Endothelial cell of umbilical vein (primary cell): ENCODE results near the gene TBC1D14. TPM values are rescaled to one million over a fixed set of nuclear protein-coding genes. Genes with fewer than 3 reads are reported as not detected.

Source experiments
- BruUV-seq: library from RNA; stranded (reverse); fragments of 400-500 nt; replicated peaks from 2 replicates; lab custom pipeline; 2021; lab: Mats Ljungman, UMichigan
- CTCF ChIA-PET: fragments of 300-600, 350-600 bp; sonication (Branson Sonifier 250); formaldehyde crosslinking; loops from one replicate; lab custom pipeline; 2021; ENCODE audit warnings: antibody characterized with exemption, inconsistent platforms; lab: Charles Lee
- POLR2A ChIA-PET: fragments of 300-600, 350-600 bp; sonication (Branson Sonifier 250); formaldehyde crosslinking; loops from one replicate; lab custom pipeline; 2021; ENCODE audit warnings: antibody characterized with exemption, inconsistent platforms; lab: Charles Lee
- DNase-seq: peaks from one replicate; pipeline ENCODE4 v3.0.0-alpha.2; 2011; ENCODE audit warnings: low read depth, low spot score
- FAIRE-seq: peaks from 2 replicates; lab custom pipeline; 2011; peaks lifted over from hg19 to GRCh38; lab: Jason Lieb, UNC
- H2AFZ ChIP-seq: 2 replicates; pipeline ENCODE4 v1.6.0; 2012; ENCODE audit warnings: low read depth, low read length, control low read depth, inconsistent platforms
- H3K27ac ChIP-seq: 2 replicates; pipeline ENCODE4 v1.5.1; 2011; ENCODE audit warnings: low read depth, mild to moderate bottlenecking, control low read depth, low read length, moderate library complexity; ENCODE audit not compliant: insufficient read depth
- H3K27me3 ChIP-seq, 2 experiments: 2 replicates each; pipeline versions ENCODE4 v1.6.0 to v1.6.1; 2011; ENCODE audit warnings: low read length in 2 of 2, mixed read lengths in 1 of 2; ENCODE audit not compliant: control insufficient read depth in 2 of 2, insufficient read depth in 2 of 2
- H3K36me3 ChIP-seq, 2 experiments: 2 replicates in 1 of 2; 3 replicates in 1 of 2; pipeline ENCODE4 v1.5.1; 2011; ENCODE audit warnings: low read length in 2 of 2, mild to moderate bottlenecking in 1 of 2, moderate library complexity in 1 of 2; ENCODE audit not compliant: control insufficient read depth in 2 of 2, insufficient read depth in 2 of 2; ENCODE audit errors: extremely low read depth in 1 of 2
- H3K4me1 ChIP-seq: 3 replicates; pipeline ENCODE4 v1.5.1; 2011; ENCODE audit warnings: mild to moderate bottlenecking, low read length; ENCODE audit not compliant: control insufficient read depth, insufficient read depth; ENCODE audit errors: extremely low read depth
- H3K4me2 ChIP-seq: 2 replicates; pipeline ENCODE4 v1.6.1; 2011; ENCODE audit warnings: low read length, control low read depth, mixed read lengths; ENCODE audit not compliant: insufficient read depth
- H3K4me3 ChIP-seq, 3 experiments: fragments of 200-600 bp in 1 of 3; sonication (generic), shearing (Covaris generic) in 1 of 3; replicated peaks in 1 of 3; 2 replicates each; pipeline ENCODE4 v1.5.1; 2011 to 2016; ENCODE audit warnings: control low read depth in 3 of 3, low read length in 3 of 3, mild to moderate bottlenecking in 2 of 3, inconsistent platforms in 1 of 3, low read depth in 1 of 3, moderate library complexity in 1 of 3; ENCODE audit not compliant: insufficient read depth in 1 of 3
- H3K79me2 ChIP-seq: 2 replicates; pipeline ENCODE4 v1.6.0; 2012; ENCODE audit warnings: low read length, inconsistent platforms; ENCODE audit not compliant: control insufficient read depth, insufficient read depth
- H3K9ac ChIP-seq: replicated peaks from 2 replicates; pipeline ENCODE3; 2011; ENCODE audit warnings: low read length, control low read depth; ENCODE audit not compliant: insufficient read depth; ENCODE audit errors: extremely low read depth
- H3K9me1 ChIP-seq: replicated peaks from 3 replicates; pipeline ENCODE4 v1.6.0; 2011; ENCODE audit warnings: mild to moderate bottlenecking, low read length; ENCODE audit not compliant: control insufficient read depth, insufficient read depth; ENCODE audit errors: extremely low read depth
- H3K9me3 ChIP-seq: replicated peaks from 2 replicates; pipeline ENCODE4 v1.5.1; 2012; ENCODE audit warnings: low read length, inconsistent platforms; ENCODE audit not compliant: control insufficient read depth, insufficient read depth
- H4K20me1 ChIP-seq: replicated peaks from 2 replicates; pipeline ENCODE3; 2011; ENCODE audit warnings: mild to moderate bottlenecking, low read length; ENCODE audit not compliant: control insufficient read depth, insufficient read depth; ENCODE audit errors: extremely low read depth
- CTCF ChIP-seq, 2 donors: IDR thresholded peaks; 1 replicate in 1 of 2; 2 replicates in 1 of 2; pipeline ENCODE4 v1.5.1; 2011; ENCODE audit warnings: low read length in 2 of 2, mild to moderate bottlenecking in 2 of 2, moderate library complexity in 2 of 2, control low read depth in 1 of 2, inconsistent platforms in 1 of 2, low read depth in 1 of 2; ENCODE audit not compliant: insufficient read depth in 1 of 2; ENCODE audit errors: extremely low read depth in 1 of 2
- EZH2 ChIP-seq: IDR thresholded peaks from 2 replicates; pipeline ENCODE4 v1.6.1; 2012; ENCODE audit warnings: borderline replicate concordance, low read depth, mild to moderate bottlenecking, moderate library complexity, low read length, inconsistent platforms; ENCODE audit not compliant: severe bottlenecking
- FOS ChIP-seq: IDR thresholded peaks from 2 replicates; pipeline ENCODE4 v1.6.1; 2011; ENCODE audit warnings: mild to moderate bottlenecking, low read length, moderate library complexity, borderline replicate concordance; ENCODE audit not compliant: insufficient read depth
- GATA2 ChIP-seq: IDR thresholded peaks from 2 replicates; pipeline ENCODE4 v1.7.0; 2011; ENCODE audit warnings: low read depth, mild to moderate bottlenecking, moderate library complexity, mixed read lengths, low read length; ENCODE audit not compliant: insufficient read length, insufficient read depth
- JUN ChIP-seq: IDR thresholded peaks from 2 replicates; pipeline ENCODE4 v1.6.1; 2011; ENCODE audit warnings: borderline replicate concordance, low read depth; ENCODE audit not compliant: insufficient read length, insufficient read depth
- MAX ChIP-seq: IDR thresholded peaks from 2 replicates; pipeline ENCODE4 v1.6.1; 2011; ENCODE audit not compliant: insufficient read depth, insufficient read length
- MYC ChIP-seq: IDR thresholded peaks from one replicate; pipeline ENCODE4 v1.6.1; 2011; ENCODE audit warnings: mild to moderate bottlenecking, low read depth, low read length
- POLR2A ChIP-seq: IDR thresholded peaks from 2 replicates; pipeline ENCODE4 v1.6.1; 2012; ENCODE audit warnings: low read depth, mild to moderate bottlenecking, control low read depth, low read length
- POLR2AphosphoS5 ChIP-seq: IDR thresholded peaks from 2 replicates; pipeline ENCODE4 v1.6.1; 2012; ENCODE audit warnings: low read depth, mild to moderate bottlenecking, control low read depth, low read length, moderate library complexity; ENCODE audit not compliant: insufficient read depth
- dilution Hi-C: fragments of 300-500 bp; cut with MboI; formaldehyde crosslinking; loops from one replicate; pipeline ENCODE4 v1.15.0; 2019; ENCODE audit warnings: low sequenced_read_pairs; ENCODE audit not compliant: extremely low pct_ligation_motif_present
- intact Hi-C: fragments of 100-400 bp; cut with micrococcal nuclease; formaldehyde crosslinking; loops from one replicate; pipeline ENCODE4 v1.10.0; 2022
- polyA plus RNA-seq, 4 experiments: library from polyadenylated mRNA; depleted of rRNA in 3 of 4; stranded (reverse) in 3 of 4; unstranded in 1 of 4; fragments of >200 nt; gene quantifications; 2 replicates each; pipeline versions ENCODE4 v1.2.1 to v1.2.3, GENCODE V29; 2011 to 2012; ENCODE audit warnings: missing spikeins in 1 of 4
- total RNA-seq: library from RNA; stranded (reverse); gene quantifications from 2 replicates; pipeline ENCODE4 v1.2.3, GENCODE V29; 2021

TBC1D14 gene
- total and polyA plus RNA-seq, 2 donors (not counting 3 experiments of a cell fraction or from before 2014, with no cell fraction given) = 23.7 to 24.8 TPM

GRCh38 chr4:6943012-6943884 is 33.6 kb downstream of the TBC1D14 start:
- Histone ChIP-seq H3K4me3 (no peak overlapping the region), H3K4me1 (peaks cover 16% of the 10 kb centered on the region), H4K20me1 (no peaks in the 10 kb centered on the region), H3K27me3 (no peaks in the 10 kb centered on the region), H3K9me3 (no peaks in the 10 kb centered on the region), H3K9ac (no peak overlapping the region), H3K79me2 (no peaks in the 10 kb centered on the region), H3K36me3 (no peaks in the 10 kb centered on the region), H2AFZ (no peak overlapping the region), H3K9me1 (no peaks in the 10 kb centered on the region), H3K27ac (no peak overlapping the region), H3K4me2 (no peak overlapping the region)
- ChIA-PET CTCF (interaction anchor here (0.8 to 2.6 kb wide), 3 partner anchors 20 to 31 kb away, joined by 3 to 16 read pairs (median 6); no protein-coding TSS in a partner anchor), POLR2A (no interaction called here)
- TF ChIP-seq POLR2AphosphoS5 (no peak), MYC (no peak), GATA2 (no peak), POLR2A (no peak), CTCF (IDR thresholded peaks at IDR 0.05; ENCODE audit: extremely low read depth in 1 of 2, insufficient read depth in 1 of 2, low read depth in 1 of 2, low read length in 2 of 2) (no peak), FOS (no peak), MAX (no peak), JUN (no peak), EZH2 (no peak)
- no peak for FAIRE-seq
- DNase-seq = no peak
- dilution Hi-C loops (no loop called here), intact Hi-C loops (loop anchor here (2.0 kb wide), 1 partner anchor 32 kb away; no protein-coding TSS in a partner anchor)
- BruUV-seq = no TSS peak
